Esophagus muscularis mucosa (tissue), 3 donors: Measurements from ENCODE around the gene TFAP2E.
"Not testable (repeated sequence)": the region's sequence is repeated elsewhere in the genome, so short reads cannot be mapped to it uniquely, and the experiment has no call there.

Source experiments
- CTCF ChIP-seq, 3 experiments: fragments of 200-600 bp in 2 of 3; fragments of 450-650 bp in 1 of 3; sonication (generic) in 2 of 3; IDR thresholded peaks; one replicate each; pipeline ENCODE4 v1.5.1; 2017 to 2019; ENCODE audit warnings: antibody characterized with exemption in 3 of 3, mild to moderate bottlenecking in 2 of 3, moderate library complexity in 1 of 3
- POLR2A ChIP-seq: fragments of 450-650 bp; IDR thresholded peaks from one replicate; pipeline ENCODE4 v1.6.1; 2017; ENCODE audit warnings: antibody characterized with exemption, moderate library complexity, mild to moderate bottlenecking, low read depth
- POLR2AphosphoS5 ChIP-seq, 2 donors: sonication (generic); formaldehyde crosslinking; IDR thresholded peaks; one replicate each; pipeline ENCODE4 v1.6.1; 2017; ENCODE audit warnings: antibody characterized with exemption in 2 of 2

GRCh38 chr1:35576766-35577070, 3.6 kb downstream of the TFAP2E start:
- not testable (repeated sequence) for TF ChIP-seq CTCF (IDR thresholded peaks at IDR 0.05); POLR2A; POLR2AphosphoS5 (IDR thresholded peaks at IDR 0.05)
